ENCODE results near the gene RFPL4A.

RFPL4A gene

GRCh38 chr19:55809381-55810058 lies 50.6 kb downstream of the RFPL4A start:
- no peak for DNase-seq

GRCh38 chr19:55811340-55811739 lies 52.4 kb downstream of the RFPL4A start:
- no peak for DNase-seq

- no peak for DNase-seq
Measured at GRCh38 chr19:55812449-55812848, 53.6 kb downstream of the RFPL4A start.
